ENCODE results near the gene BOD1L1. TPM values are rescaled to one million over a fixed set of nuclear protein-coding genes. Genes with fewer than 3 reads are reported as not detected.

Gene BOD1L1
- total RNA-seq, 1 experiment from 2014 or later: 40.4 TPM

DNA sequence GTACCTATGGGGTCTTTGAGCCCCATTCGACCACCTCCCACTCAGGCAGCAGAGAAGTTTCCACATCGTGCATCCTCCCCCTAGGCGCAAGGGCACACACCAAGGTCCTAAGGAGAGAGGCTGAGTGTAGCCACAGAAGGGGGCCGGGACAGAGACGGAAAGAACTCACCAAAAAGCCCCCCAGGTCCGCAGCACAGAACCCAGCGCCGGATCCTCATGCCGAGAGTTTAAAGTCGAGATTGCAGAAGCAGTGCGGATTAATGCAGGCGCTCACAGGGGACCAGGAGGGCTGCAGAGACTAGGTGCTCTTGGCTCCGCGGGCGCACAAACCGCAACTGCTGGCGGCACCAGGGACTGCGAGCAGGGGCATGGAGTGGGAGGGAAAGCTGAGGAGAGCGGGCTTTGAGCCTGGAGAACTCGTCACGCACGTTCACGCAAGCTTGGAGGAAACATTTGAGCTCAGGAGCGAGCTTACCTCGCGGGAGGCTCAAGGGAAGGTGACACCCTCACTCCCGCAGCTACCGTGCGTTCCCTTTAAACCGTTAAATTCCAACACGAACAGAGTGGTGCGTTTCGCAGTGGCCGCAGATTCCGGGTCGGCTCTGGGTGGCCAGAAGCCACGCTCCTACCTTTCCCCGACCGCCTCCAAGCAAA, 91.7 kb downstream of the BOD1L1 start:
- Histone ChIP-seq H4K20me1 (ENCODE audit: insufficient read depth) (no peaks in the 10 kb centered on the region), H3K4me2 (no peak overlapping the region), H3F3A (ENCODE audit: insufficient read depth, low read depth) (no peaks in the 10 kb centered on the region), H3K27ac (no peak overlapping the region), H3K27me3 (ENCODE audit: insufficient read depth, low read depth) (peaks cover 29% of the 10 kb centered on the region), H2AFZ (no peak overlapping the region), H3K4me1 (replicated peaks; ENCODE audit: insufficient read depth) (no peaks in the 10 kb centered on the region), H3K79me2 (ENCODE audit: low read depth) (no peaks in the 10 kb centered on the region), H3K9me2 (ENCODE audit: insufficient read depth) (no peaks in the 10 kb centered on the region), H3K36me3 (ENCODE audit: low read depth) (no peaks in the 10 kb centered on the region), H3K4me3 (no peak overlapping the region), H3K9me3 (ENCODE audit: insufficient read depth, low read depth) (no peaks in the 10 kb centered on the region)
- no peak for DNase-seq
- TF ChIP-seq, protein P1, sequence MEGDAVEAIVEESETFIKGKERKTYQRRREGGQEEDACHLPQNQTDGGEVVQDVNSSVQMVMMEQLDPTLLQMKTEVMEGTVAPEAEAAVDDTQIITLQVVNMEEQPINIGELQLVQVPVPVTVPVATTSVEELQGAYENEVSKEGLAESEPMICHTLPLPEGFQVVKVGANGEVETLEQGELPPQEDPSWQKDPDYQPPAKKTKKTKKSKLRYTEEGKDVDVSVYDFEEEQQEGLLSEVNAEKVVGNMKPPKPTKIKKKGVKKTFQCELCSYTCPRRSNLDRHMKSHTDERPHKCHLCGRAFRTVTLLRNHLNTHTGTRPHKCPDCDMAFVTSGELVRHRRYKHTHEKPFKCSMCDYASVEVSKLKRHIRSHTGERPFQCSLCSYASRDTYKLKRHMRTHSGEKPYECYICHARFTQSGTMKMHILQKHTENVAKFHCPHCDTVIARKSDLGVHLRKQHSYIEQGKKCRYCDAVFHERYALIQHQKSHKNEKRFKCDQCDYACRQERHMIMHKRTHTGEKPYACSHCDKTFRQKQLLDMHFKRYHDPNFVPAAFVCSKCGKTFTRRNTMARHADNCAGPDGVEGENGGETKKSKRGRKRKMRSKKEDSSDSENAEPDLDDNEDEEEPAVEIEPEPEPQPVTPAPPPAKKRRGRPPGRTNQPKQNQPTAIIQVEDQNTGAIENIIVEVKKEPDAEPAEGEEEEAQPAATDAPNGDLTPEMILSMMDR (conservative IDR thresholded peaks at IDR 0.05): no peak
- TF ChIP-seq EZH2 (IDR thresholded peaks at IDR 0.05; ENCODE audit: low read depth): no peak
- POLR2A ChIA-PET (ENCODE audit: unreplicated experiment): no interaction called here
- CTCF ChIA-PET: no interaction called here
- no TSS peak for BruUV-seq (replicated peaks)
- intact Hi-C loops (cut with micrococcal nuclease; ENCODE audit: unreplicated experiment): no loop called here

- Histone ChIP-seq H3K27ac (no peak overlapping the region), H3F3A (ENCODE audit: insufficient read depth, low read depth) (no peaks in the 10 kb centered on the region), H3K4me1 (replicated peaks; ENCODE audit: insufficient read depth) (no peaks in the 10 kb centered on the region), H3K9me2 (ENCODE audit: insufficient read depth) (no peaks in the 10 kb centered on the region), H3K4me3 (no peak overlapping the region), H4K20me1 (ENCODE audit: insufficient read depth) (no peaks in the 10 kb centered on the region), H3K36me3 (ENCODE audit: low read depth) (no peaks in the 10 kb centered on the region), H3K4me2 (no peak overlapping the region), H3K27me3 (ENCODE audit: insufficient read depth, low read depth) (peaks cover 25% of the 10 kb centered on the region), H3K9me3 (ENCODE audit: insufficient read depth, low read depth) (no peaks in the 10 kb centered on the region), H2AFZ (no peak overlapping the region), H3K79me2 (ENCODE audit: low read depth) (no peaks in the 10 kb centered on the region)
- POLR2A ChIA-PET (ENCODE audit: unreplicated experiment): no interaction called here
- BruUV-seq (replicated peaks): no TSS peak
- TF ChIP-seq EZH2 (IDR thresholded peaks at IDR 0.05; ENCODE audit: low read depth): no peak
- TF ChIP-seq, protein P1 (conservative IDR thresholded peaks at IDR 0.05): no peak
- intact Hi-C loops (cut with micrococcal nuclease; ENCODE audit: unreplicated experiment): no loop called here
- CTCF ChIA-PET: no interaction called here
- DNase-seq: no peak
Observed at GRCh38 chr4:13535118-13535517, 92.4 kb downstream of the BOD1L1 start.

DNA sequence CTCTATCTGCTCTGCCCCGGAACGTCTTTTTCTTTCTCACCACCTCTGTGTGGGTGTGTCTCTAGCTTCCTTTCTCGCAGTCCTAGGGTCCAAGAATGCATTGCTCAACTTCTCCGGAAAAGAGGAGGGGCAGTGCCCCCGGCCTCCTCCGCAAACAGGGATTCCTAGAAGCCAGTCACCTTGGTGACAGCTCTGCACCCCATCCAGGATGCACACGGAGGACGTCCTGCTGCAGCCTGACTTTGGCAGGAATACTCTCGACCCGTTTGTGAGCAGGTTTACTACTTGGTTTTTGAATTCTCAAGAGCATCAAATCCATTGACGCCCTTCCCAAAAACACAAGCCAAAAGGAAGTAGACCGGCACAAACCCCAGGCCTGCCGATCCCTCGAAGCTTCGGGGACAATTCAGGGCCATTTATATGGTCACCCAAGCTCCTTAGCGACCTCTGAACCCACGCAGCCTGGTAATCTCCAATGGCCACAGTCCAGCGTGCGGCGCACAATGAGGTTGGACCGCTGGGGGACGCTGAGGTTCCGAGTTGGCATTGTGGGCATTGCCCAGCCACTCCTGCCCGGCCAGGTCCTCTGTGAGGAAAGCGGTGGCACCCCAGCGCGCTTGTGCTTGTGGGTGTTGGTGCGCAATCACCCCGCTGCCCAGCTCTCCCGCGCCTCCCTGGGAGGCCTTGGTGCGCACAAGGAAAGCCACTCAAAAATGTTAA, 93.0 kb downstream of the BOD1L1 start:
- H3K27ac ChIP-seq: no peak overlapping the region
- peaks cover 19% of the 10 kb centered on the region for H3K27me3 ChIP-seq (ENCODE audit: insufficient read depth, low read depth)
- no peaks in the 10 kb centered on the region for H4K20me1 ChIP-seq (ENCODE audit: insufficient read depth)
- TF ChIP-seq EZH2 (IDR thresholded peaks at IDR 0.05; ENCODE audit: low read depth): no peak
- TF ChIP-seq, protein P1 (conservative IDR thresholded peaks at IDR 0.05): no peak
- POLR2A ChIA-PET (ENCODE audit: unreplicated experiment): no interaction called here
- H3K4me1 ChIP-seq (replicated peaks; ENCODE audit: insufficient read depth): no peaks in the 10 kb centered on the region
- H3K36me3 ChIP-seq (ENCODE audit: low read depth): no peaks in the 10 kb centered on the region
- no peaks in the 10 kb centered on the region for H3F3A ChIP-seq (ENCODE audit: insufficient read depth, low read depth)
- no TSS peak for BruUV-seq (replicated peaks)
- no peaks in the 10 kb centered on the region for H3K9me2 ChIP-seq (ENCODE audit: insufficient read depth)
- CTCF ChIA-PET: no interaction called here
- intact Hi-C loops (cut with micrococcal nuclease; ENCODE audit: unreplicated experiment): no loop called here
- DNase-seq: no peak
- no peaks in the 10 kb centered on the region for H3K79me2 ChIP-seq (ENCODE audit: low read depth)
- H3K4me2 ChIP-seq: no peak overlapping the region
- H3K4me3 ChIP-seq: no peak overlapping the region
- no peaks in the 10 kb centered on the region for H3K9me3 ChIP-seq (ENCODE audit: insufficient read depth, low read depth)
- no peak overlapping the region for H2AFZ ChIP-seq

All from PC-9 (cell line).